ENCODE measurements around the gene NKPD1. TPM values are rescaled to one million over a fixed set of nuclear protein-coding genes. Genes with fewer than 3 reads are reported as not detected.
A peak's percentile ranks its signal among the peaks of the same experiment; 100 is the strongest.

The NKPD1 gene
- total and polyA plus RNA-seq, 10 of the 15 experiments (the other 5 are each of a cell fraction or from before 2014, with no cell fraction given): 0.05 to 0.18 (median 0.06) TPM; not detected in 7

DNA sequence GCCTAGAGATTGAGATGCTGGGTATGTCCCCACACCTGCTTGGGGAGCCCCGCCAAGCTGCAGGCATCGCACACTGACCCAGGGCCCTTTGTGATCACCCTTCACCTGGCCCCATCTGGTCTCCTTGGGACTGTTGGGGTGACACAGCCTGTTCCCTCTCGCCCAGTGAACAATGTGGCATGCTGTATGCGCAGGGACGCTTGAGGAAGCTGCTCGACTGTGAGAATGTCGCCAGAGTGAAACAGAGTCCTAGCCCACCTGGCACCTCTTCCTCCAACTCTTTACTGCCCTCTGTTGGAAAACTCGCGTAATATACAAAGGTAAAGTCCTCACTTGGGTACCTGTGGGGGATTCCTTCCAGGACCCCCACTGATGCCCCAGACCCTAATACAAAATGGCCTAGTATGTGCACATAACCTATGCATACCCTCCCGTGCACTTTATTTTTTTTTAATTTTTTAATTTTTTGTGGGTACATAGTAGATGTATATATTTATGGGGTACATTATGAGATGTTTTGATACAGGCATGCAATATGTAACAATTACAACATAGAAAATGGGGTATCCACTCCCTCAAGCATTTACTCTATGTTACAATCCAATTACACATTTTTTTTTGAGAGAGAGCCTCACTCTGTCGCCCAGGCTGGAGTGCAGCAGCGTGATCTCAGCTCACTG is 26.8 kb upstream of the NKPD1 start:
- H3K27ac ChIP-seq (ENCODE audit: control insufficient read depth, insufficient read depth): no peak overlapping the region
- peak overlapping the region; percentile 69 for H2AFZ ChIP-seq (ENCODE audit: control insufficient read depth, low read depth, low read length)
- POLR2A ChIA-PET: interaction anchor here (0.9 to 1.4 kb wide), 2 partner anchors 9 to 51 kb away, joined by 3 to 6 read pairs; partner anchors contain the start of genes BLOC1S3 and TRAPPC6A
- RAD21 ChIA-PET (ENCODE audit: unreplicated experiment): interaction anchor here (0.5 to 1.7 kb wide), 13 partner anchors 9 to 284 kb away, joined by 3 to 10 read pairs (median 3); partner anchors contain the start of genes BLOC1S3, CLASRP, RELB and TRAPPC6A
- DNase-seq (ENCODE audit: low read depth, low spot score) (no peak), ATAC-seq (peak; percentile 90), FAIRE-seq (peak; percentile 7)
- H3K4me1 ChIP-seq (ENCODE audit: control insufficient read depth, insufficient read depth, low read length): peaks cover 3% of the 10 kb centered on the region; the same call in 1 of the 2 replicates
- CTCF ChIA-PET: interaction anchor here (0.8 to 2.1 kb wide), 18 partner anchors 9 to 235 kb away, joined by 3 to 19 read pairs (median 3); partner anchors contain the start of genes BLOC1S3 and TRAPPC6A
- H3K4me2 ChIP-seq (ENCODE audit: control insufficient read depth, insufficient read depth): peak overlapping the region; percentile 42; the same call in 1 of the 2 replicates
- BruUV-seq (replicated peaks): no TSS peak
- no peaks in the 10 kb centered on the region for H4K20me1 ChIP-seq (ENCODE audit: control insufficient read depth, insufficient read depth)
- H3K9ac ChIP-seq (ENCODE audit: control insufficient read depth, insufficient read depth, low read length): no peak overlapping the region
- SMC1A ChIA-PET (ENCODE audit: uncharacterized antibody, unreplicated experiment): interaction anchor here (0.6 to 2.0 kb wide), 9 partner anchors 9 to 227 kb away, joined by 3 to 6 read pairs (median 4); partner anchors contain the start of gene BLOC1S3
- no peaks in the 10 kb centered on the region for H3K27me3 ChIP-seq (replicated peaks in 1 of 2; ENCODE audit: control insufficient read depth in 2 of 2, insufficient read depth in 2 of 2, low read length in 1 of 2)
- in situ Hi-C loops (cut with MboI): no loop called here
- no peaks in the 10 kb centered on the region for H3K9me3 ChIP-seq (replicated peaks; ENCODE audit: control insufficient read depth, insufficient read depth, low read length)
- H3K36me3 ChIP-seq (ENCODE audit: control insufficient read depth in 2 of 2, insufficient read depth in 2 of 2, low read length in 1 of 2): no peaks in the 10 kb centered on the region; a peak in 1 of 4 replicates
- TF ChIP-seq, protein P1, sequence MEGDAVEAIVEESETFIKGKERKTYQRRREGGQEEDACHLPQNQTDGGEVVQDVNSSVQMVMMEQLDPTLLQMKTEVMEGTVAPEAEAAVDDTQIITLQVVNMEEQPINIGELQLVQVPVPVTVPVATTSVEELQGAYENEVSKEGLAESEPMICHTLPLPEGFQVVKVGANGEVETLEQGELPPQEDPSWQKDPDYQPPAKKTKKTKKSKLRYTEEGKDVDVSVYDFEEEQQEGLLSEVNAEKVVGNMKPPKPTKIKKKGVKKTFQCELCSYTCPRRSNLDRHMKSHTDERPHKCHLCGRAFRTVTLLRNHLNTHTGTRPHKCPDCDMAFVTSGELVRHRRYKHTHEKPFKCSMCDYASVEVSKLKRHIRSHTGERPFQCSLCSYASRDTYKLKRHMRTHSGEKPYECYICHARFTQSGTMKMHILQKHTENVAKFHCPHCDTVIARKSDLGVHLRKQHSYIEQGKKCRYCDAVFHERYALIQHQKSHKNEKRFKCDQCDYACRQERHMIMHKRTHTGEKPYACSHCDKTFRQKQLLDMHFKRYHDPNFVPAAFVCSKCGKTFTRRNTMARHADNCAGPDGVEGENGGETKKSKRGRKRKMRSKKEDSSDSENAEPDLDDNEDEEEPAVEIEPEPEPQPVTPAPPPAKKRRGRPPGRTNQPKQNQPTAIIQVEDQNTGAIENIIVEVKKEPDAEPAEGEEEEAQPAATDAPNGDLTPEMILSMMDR (IDR thresholded peaks at IDR 0.05 in 2 of 3, conservative IDR thresholded peaks at IDR 0.05 in 1 of 3; ENCODE audit: control insufficient read depth in 2 of 3, extremely low read depth in 1 of 3, insufficient read depth in 1 of 3, low read depth in 3 of 3, low read length in 3 of 3): peak; percentile 67 to 73 (median 69)
- peak; percentile 78 for TF ChIP-seq RAD21 (IDR thresholded peaks at IDR 0.05; ENCODE audit: insufficient read depth, low read depth, low read length)
- peak; percentile 56; the same call in 1 of the 2 replicates for TF ChIP-seq SMARCA5 (IDR thresholded peaks at IDR 0.05)
- no peak for TF ChIP-seq DPF2 (IDR thresholded peaks at IDR 0.05)
- TF ChIP-seq SMC3 (IDR thresholded peaks at IDR 0.05; ENCODE audit: borderline replicate concordance, low read length): peak; percentile 60; the same call in 1 of the 2 replicates
- no peak for TF ChIP-seq CREB1 (IDR thresholded peaks at IDR 0.05; ENCODE audit: low read depth)
- 0 out of 2 replicates have a peak, but pooled peaks have one; percentile 31 for TF ChIP-seq TCF3 (IDR thresholded peaks at IDR 0.05; ENCODE audit: borderline replicate concordance, insufficient read depth, low read depth, low read length)
- no peak for TF ChIP-seq RUNX3 (IDR thresholded peaks at IDR 0.05; ENCODE audit: low read length)
- TF ChIP-seq E2F4 (IDR thresholded peaks at IDR 0.05; ENCODE audit: low read depth, low read length): no peak
- TF ChIP-seq, protein P2, sequence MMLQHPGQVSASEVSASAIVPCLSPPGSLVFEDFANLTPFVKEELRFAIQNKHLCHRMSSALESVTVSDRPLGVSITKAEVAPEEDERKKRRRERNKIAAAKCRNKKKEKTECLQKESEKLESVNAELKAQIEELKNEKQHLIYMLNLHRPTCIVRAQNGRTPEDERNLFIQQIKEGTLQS (IDR thresholded peaks at IDR 0.05; ENCODE audit: borderline replicate concordance, extremely low read depth, low read depth, low read length): no peak
- TF ChIP-seq LARP7 (IDR thresholded peaks at IDR 0.05): peak; percentile 30; the same call in 1 of the 2 replicates
- no peak overlapping the region for H3K4me3 ChIP-seq
- 32% methylated on average over 12 of the region's 12 CpGs for WGBS (ENCODE audit: insufficient coverage, insufficient replicate concordance, low lambda C conversion rate, missing lambda C conversion rate)
- intact Hi-C loops (cut with micrococcal nuclease; ENCODE audit: unreplicated experiment): loop anchor here (5.0 to 10.0 kb wide), 2 partner anchors 150 to 173 kb away; no protein-coding TSS in a partner anchor
- H3K79me2 ChIP-seq (ENCODE audit: control insufficient read depth, insufficient read depth, low read length): no peaks in the 10 kb centered on the region; the same call in 1 of the 2 replicates
